ENCODE data around the gene SSR1.

DNA sequence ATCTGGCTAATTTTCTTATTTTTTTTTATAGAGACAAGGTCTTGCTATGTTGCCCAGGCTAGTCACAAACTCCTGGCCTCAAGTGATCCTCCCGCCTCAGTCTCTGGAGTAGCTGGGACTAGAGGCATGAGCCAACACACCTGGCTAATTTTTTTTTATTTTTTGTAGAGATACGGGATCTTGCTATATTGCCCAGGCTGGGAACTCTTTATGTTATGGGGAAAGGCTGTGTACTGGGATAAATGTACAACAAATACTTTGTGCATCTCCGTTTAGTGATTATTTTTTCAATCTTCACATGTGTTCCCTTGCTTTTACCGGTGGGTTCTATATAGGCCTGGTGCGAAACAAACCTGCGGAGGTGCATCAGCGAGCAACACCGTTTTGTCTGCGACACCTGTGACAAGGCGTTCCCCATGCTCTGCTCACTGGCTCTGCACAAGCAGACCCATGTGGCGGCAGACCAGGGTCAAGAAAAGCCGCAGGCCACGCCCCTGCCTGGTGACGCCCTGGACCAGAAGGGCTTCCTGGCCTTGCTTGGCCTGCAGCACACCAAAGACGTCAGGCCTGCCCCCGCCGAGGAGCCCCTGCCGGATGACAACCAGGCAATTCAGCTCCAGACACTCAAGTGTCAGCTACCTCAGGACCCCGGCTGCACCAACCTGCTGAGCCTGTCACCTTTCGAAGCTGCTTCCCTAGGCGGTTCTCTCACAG is 84.2 kb downstream of the SSR1 start:
- TF ChIP-seq, protein P1, sequence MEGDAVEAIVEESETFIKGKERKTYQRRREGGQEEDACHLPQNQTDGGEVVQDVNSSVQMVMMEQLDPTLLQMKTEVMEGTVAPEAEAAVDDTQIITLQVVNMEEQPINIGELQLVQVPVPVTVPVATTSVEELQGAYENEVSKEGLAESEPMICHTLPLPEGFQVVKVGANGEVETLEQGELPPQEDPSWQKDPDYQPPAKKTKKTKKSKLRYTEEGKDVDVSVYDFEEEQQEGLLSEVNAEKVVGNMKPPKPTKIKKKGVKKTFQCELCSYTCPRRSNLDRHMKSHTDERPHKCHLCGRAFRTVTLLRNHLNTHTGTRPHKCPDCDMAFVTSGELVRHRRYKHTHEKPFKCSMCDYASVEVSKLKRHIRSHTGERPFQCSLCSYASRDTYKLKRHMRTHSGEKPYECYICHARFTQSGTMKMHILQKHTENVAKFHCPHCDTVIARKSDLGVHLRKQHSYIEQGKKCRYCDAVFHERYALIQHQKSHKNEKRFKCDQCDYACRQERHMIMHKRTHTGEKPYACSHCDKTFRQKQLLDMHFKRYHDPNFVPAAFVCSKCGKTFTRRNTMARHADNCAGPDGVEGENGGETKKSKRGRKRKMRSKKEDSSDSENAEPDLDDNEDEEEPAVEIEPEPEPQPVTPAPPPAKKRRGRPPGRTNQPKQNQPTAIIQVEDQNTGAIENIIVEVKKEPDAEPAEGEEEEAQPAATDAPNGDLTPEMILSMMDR (conservative IDR thresholded peaks at IDR 0.05 in 1 of 2, IDR thresholded peaks at IDR 0.05 in 1 of 2; ENCODE audit: low read depth in 1 of 2, low read length in 2 of 2): no peak
- TF ChIP-seq EZH2 (IDR thresholded peaks at IDR 0.05; ENCODE audit: low read length, missing control alignments): no peak
